K562 (cell line): ENCODE data around the gene PAAF1. TPM values are rescaled to one million over a fixed set of nuclear protein-coding genes. Genes with fewer than 3 reads are reported as not detected.

Experiments used
- BHLHE40 ChIP-seq: IDR thresholded peaks from 2 replicates; pipeline ENCODE4 v1.6.1; 2011; ENCODE audit warnings: low read length, improper control_type of control experiment
- CCNT2 ChIP-seq: IDR thresholded peaks from 2 replicates; pipeline ENCODE4 v1.6.1; 2011; ENCODE audit warnings: borderline replicate concordance, low read depth, mild to moderate bottlenecking, moderate library complexity, mixed read lengths, low read length; ENCODE audit not compliant: insufficient read length; ENCODE audit errors: extremely low read depth
- GATAD2A ChIP-seq: fragments of 450-650 bp; IDR thresholded peaks from 2 replicates; pipeline ENCODE4 v1.6.1; 2017
- MCM7 ChIP-seq, 2 experiments: fragments of 450-650 bp; IDR thresholded peaks; 2 replicates each; pipeline ENCODE4 v1.6.1; 2016 to 2018
- U2AF2 ChIP-seq: fragments of 200-400 bp; formaldehyde crosslinking; optimal IDR thresholded peaks from 2 replicates; pipeline ENCODE3; 2017; ENCODE audit warnings: low read depth, mild to moderate bottlenecking, low read length
- polyA plus RNA-seq, 8 experiments: library from polyadenylated mRNA; depleted of rRNA in 4 of 8; stranded (reverse) in 5 of 8; unstranded in 3 of 8; fragments of >200 nt; fragmentation: Nextera tagmentation in 2 of 8; fragmentation: Illumina TruSeq in 1 of 8; extraction: Ambion mirVana in 2 of 8; extraction: Trizol in 1 of 8; gene quantifications; 2 replicates each; pipeline versions ENCODE4 v1.2.1 to v1.2.3, GENCODE V29; 2011 to 2014; ENCODE audit warnings: inconsistent platforms in 1 of 8, missing spikeins in 1 of 8
- total RNA-seq, 7 experiments: library from RNA; depleted of rRNA in 6 of 7; stranded (reverse); fragments of >200 nt in 6 of 7; fragmentation: Illumina TruSeq in 2 of 7; extraction: Trizol in 2 of 7; gene quantifications; 2 replicates each; pipeline versions ENCODE4 v1.2.1 to v1.2.3, GENCODE V29; 2011 to 2021; ENCODE audit warnings: low replicate concordance in 1 of 7
- TF ChIP-seq, protein P1 (sequence below): sonication (generic); formaldehyde crosslinking; IDR thresholded peaks from 2 replicates; pipeline ENCODE4 v1.8.0; 2023; ENCODE audit warnings: missing genetic modification reagents, mild to moderate bottlenecking, borderline replicate concordance
- TF ChIP-seq, protein P2 (sequence below): fragments of 250-450 bp; sonication (Bioruptor Pico); IDR thresholded peaks from 2 replicates; pipeline ENCODE4 v1.4.0; 2020
- TF ChIP-seq, protein P3 (sequence below): fragments of 200-600 bp; sonication (generic); IDR thresholded peaks from one replicate; pipeline ENCODE4 v1.6.1; 2012; ENCODE audit warnings: mild to moderate bottlenecking, low read depth, low read length, inconsistent platforms

Gene PAAF1
- total and polyA plus RNA-seq, 9 of the 15 experiments (the other 6 are each of a cell fraction or from before 2014, with no cell fraction given): 13.5 to 78.6 (median 23.3) TPM

DNA sequence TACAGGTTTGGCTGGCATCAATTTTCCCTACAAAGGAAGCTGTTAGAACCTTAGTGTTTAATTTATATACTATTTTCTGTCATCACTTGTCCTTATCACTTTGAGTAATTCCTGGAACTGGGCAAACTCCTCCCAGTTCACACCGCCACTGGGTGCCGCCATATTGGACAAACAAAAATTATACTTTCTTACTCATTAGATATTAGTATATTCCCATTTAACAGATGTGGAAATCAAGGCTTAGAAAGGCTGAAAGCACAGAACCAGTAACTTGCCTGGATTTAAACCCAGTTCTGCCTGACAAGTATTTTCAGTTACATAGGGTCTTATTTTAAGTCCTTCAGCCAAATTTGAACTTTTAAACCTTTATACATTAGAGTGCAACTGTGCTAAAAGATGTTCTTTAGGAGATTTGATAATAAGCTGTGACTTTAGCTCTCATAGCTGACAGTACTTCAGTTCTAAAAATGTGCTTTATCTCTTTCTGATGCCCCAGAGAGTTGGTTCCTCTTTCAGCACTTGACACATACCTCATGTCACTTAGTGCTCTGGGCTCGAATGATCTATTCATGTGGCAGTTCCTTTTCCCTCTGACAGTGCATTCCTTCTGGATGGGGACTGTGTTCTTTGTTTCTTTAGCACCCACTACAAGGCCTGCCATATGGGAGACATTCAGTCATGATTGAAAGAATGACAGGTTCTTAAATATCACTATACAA lies 25.6 kb upstream of the PAAF1 start (continued):
- TF ChIP-seq, protein P1, sequence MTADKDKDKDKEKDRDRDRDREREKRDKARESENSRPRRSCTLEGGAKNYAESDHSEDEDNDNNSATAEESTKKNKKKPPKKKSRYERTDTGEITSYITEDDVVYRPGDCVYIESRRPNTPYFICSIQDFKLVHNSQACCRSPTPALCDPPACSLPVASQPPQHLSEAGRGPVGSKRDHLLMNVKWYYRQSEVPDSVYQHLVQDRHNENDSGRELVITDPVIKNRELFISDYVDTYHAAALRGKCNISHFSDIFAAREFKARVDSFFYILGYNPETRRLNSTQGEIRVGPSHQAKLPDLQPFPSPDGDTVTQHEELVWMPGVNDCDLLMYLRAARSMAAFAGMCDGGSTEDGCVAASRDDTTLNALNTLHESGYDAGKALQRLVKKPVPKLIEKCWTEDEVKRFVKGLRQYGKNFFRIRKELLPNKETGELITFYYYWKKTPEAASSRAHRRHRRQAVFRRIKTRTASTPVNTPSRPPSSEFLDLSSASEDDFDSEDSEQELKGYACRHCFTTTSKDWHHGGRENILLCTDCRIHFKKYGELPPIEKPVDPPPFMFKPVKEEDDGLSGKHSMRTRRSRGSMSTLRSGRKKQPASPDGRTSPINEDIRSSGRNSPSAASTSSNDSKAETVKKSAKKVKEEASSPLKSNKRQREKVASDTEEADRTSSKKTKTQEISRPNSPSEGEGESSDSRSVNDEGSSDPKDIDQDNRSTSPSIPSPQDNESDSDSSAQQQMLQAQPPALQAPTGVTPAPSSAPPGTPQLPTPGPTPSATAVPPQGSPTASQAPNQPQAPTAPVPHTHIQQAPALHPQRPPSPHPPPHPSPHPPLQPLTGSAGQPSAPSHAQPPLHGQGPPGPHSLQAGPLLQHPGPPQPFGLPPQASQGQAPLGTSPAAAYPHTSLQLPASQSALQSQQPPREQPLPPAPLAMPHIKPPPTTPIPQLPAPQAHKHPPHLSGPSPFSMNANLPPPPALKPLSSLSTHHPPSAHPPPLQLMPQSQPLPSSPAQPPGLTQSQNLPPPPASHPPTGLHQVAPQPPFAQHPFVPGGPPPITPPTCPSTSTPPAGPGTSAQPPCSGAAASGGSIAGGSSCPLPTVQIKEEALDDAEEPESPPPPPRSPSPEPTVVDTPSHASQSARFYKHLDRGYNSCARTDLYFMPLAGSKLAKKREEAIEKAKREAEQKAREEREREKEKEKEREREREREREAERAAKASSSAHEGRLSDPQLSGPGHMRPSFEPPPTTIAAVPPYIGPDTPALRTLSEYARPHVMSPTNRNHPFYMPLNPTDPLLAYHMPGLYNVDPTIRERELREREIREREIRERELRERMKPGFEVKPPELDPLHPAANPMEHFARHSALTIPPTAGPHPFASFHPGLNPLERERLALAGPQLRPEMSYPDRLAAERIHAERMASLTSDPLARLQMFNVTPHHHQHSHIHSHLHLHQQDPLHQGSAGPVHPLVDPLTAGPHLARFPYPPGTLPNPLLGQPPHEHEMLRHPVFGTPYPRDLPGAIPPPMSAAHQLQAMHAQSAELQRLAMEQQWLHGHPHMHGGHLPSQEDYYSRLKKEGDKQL (CRISPR knock-in tag): no peak
- no peak for TF ChIP-seq BHLHE40
- no peak for TF ChIP-seq U2AF2
- TF ChIP-seq CCNT2: no peak
- no peak for TF ChIP-seq GATAD2A
- TF ChIP-seq, protein P2, sequence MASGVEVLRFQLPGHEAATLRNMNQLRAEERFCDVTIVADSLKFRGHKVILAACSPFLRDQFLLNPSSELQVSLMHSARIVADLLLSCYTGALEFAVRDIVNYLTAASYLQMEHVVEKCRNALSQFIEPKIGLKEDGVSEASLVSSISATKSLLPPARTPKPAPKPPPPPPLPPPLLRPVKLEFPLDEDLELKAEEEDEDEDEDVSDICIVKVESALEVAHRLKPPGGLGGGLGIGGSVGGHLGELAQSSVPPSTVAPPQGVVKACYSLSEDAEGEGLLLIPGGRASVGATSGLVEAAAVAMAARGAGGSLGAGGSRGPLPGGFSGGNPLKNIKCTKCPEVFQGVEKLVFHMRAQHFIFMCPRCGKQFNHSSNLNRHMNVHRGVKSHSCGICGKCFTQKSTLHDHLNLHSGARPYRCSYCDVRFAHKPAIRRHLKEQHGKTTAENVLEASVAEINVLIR (CRISPR knock-in tag): no peak
- no peak for TF ChIP-seq MCM7 (IDR thresholded peaks at IDR 0.05)
- TF ChIP-seq, protein P3, sequence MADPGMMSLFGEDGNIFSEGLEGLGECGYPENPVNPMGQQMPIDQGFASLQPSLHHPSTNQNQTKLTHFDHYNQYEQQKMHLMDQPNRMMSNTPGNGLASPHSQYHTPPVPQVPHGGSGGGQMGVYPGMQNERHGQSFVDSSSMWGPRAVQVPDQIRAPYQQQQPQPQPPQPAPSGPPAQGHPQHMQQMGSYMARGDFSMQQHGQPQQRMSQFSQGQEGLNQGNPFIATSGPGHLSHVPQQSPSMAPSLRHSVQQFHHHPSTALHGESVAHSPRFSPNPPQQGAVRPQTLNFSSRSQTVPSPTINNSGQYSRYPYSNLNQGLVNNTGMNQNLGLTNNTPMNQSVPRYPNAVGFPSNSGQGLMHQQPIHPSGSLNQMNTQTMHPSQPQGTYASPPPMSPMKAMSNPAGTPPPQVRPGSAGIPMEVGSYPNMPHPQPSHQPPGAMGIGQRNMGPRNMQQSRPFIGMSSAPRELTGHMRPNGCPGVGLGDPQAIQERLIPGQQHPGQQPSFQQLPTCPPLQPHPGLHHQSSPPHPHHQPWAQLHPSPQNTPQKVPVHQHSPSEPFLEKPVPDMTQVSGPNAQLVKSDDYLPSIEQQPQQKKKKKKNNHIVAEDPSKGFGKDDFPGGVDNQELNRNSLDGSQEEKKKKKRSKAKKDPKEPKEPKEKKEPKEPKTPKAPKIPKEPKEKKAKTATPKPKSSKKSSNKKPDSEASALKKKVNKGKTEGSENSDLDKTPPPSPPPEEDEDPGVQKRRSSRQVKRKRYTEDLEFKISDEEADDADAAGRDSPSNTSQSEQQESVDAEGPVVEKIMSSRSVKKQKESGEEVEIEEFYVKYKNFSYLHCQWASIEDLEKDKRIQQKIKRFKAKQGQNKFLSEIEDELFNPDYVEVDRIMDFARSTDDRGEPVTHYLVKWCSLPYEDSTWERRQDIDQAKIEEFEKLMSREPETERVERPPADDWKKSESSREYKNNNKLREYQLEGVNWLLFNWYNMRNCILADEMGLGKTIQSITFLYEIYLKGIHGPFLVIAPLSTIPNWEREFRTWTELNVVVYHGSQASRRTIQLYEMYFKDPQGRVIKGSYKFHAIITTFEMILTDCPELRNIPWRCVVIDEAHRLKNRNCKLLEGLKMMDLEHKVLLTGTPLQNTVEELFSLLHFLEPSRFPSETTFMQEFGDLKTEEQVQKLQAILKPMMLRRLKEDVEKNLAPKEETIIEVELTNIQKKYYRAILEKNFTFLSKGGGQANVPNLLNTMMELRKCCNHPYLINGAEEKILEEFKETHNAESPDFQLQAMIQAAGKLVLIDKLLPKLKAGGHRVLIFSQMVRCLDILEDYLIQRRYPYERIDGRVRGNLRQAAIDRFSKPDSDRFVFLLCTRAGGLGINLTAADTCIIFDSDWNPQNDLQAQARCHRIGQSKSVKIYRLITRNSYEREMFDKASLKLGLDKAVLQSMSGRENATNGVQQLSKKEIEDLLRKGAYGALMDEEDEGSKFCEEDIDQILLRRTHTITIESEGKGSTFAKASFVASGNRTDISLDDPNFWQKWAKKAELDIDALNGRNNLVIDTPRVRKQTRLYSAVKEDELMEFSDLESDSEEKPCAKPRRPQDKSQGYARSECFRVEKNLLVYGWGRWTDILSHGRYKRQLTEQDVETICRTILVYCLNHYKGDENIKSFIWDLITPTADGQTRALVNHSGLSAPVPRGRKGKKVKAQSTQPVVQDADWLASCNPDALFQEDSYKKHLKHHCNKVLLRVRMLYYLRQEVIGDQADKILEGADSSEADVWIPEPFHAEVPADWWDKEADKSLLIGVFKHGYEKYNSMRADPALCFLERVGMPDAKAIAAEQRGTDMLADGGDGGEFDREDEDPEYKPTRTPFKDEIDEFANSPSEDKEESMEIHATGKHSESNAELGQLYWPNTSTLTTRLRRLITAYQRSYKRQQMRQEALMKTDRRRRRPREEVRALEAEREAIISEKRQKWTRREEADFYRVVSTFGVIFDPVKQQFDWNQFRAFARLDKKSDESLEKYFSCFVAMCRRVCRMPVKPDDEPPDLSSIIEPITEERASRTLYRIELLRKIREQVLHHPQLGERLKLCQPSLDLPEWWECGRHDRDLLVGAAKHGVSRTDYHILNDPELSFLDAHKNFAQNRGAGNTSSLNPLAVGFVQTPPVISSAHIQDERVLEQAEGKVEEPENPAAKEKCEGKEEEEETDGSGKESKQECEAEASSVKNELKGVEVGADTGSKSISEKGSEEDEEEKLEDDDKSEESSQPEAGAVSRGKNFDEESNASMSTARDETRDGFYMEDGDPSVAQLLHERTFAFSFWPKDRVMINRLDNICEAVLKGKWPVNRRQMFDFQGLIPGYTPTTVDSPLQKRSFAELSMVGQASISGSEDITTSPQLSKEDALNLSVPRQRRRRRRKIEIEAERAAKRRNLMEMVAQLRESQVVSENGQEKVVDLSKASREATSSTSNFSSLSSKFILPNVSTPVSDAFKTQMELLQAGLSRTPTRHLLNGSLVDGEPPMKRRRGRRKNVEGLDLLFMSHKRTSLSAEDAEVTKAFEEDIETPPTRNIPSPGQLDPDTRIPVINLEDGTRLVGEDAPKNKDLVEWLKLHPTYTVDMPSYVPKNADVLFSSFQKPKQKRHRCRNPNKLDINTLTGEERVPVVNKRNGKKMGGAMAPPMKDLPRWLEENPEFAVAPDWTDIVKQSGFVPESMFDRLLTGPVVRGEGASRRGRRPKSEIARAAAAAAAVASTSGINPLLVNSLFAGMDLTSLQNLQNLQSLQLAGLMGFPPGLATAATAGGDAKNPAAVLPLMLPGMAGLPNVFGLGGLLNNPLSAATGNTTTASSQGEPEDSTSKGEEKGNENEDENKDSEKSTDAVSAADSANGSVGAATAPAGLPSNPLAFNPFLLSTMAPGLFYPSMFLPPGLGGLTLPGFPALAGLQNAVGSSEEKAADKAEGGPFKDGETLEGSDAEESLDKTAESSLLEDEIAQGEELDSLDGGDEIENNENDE: no peak
